GM23338 (cell line): ENCODE data around the gene SLC38A9. TPM values are rescaled to one million over a fixed set of nuclear protein-coding genes. Genes with fewer than 3 reads are reported as not detected.

ENCODE experiments used
- ATAC-seq: fragments of 200-7000 bp; cut with Tn5 transposase; 3 replicates; pipeline ENCODE4 v1.9.1; 2020
- DNase-seq: peaks from one replicate; pipeline ENCODE4 v3.0.0-alpha.2; 2015; ENCODE audit warnings: low spot score
- H2AFZ ChIP-seq: fragments of 200-600 bp; sonication (generic); 2 replicates; pipeline ENCODE4 v1.8.0; 2016; ENCODE audit warnings: antibody characterized with exemption, mild to moderate bottlenecking, moderate library complexity
- H3F3A ChIP-seq: fragments of 200-600 bp; sonication (generic); replicated peaks from 2 replicates; pipeline ENCODE4 v1.8.0; 2017; ENCODE audit warnings: antibody characterized with exemption, mixed run types, low read depth
- H3K27ac ChIP-seq: fragments of 200-600 bp; sonication (generic); 2 replicates; pipeline ENCODE4 v1.6.1; 2016; ENCODE audit warnings: low read depth
- H3K27me3 ChIP-seq: fragments of 200-600 bp; sonication (generic); 2 replicates; pipeline ENCODE4 v1.8.0; 2016; ENCODE audit warnings: mild to moderate bottlenecking, mixed run types, moderate library complexity; ENCODE audit not compliant: insufficient read depth
- H3K36me3 ChIP-seq: fragments of 200-600 bp; sonication (generic); 2 replicates; pipeline ENCODE4 v1.8.0; 2016; ENCODE audit warnings: mild to moderate bottlenecking; ENCODE audit not compliant: insufficient read depth
- H3K4me1 ChIP-seq: fragments of 200-600 bp; sonication (generic); 2 replicates; pipeline ENCODE4 v1.8.0; 2016; ENCODE audit warnings: mild to moderate bottlenecking, moderate library complexity; ENCODE audit not compliant: insufficient read depth
- H3K4me2 ChIP-seq: fragments of 200-600 bp; sonication (generic); 2 replicates; pipeline ENCODE4 v1.7.1; 2017; ENCODE audit warnings: mixed run types
- H3K4me3 ChIP-seq: fragments of 200-600 bp; sonication (generic); 2 replicates; pipeline ENCODE4 v1.6.1; 2016; ENCODE audit warnings: mixed run types
- H3K79me2 ChIP-seq: fragments of 200-600 bp; sonication (generic); replicated peaks from 2 replicates; pipeline ENCODE4 v1.8.0; 2017; ENCODE audit warnings: mild to moderate bottlenecking; ENCODE audit not compliant: insufficient read depth
- H3K9me2 ChIP-seq: fragments of 200-600 bp; sonication (generic); 2 replicates; pipeline ENCODE4 v1.8.0; 2017; ENCODE audit not compliant: insufficient read depth
- H4K20me1 ChIP-seq: fragments of 200-600 bp; sonication (generic); replicated peaks from 2 replicates; pipeline ENCODE4 v1.8.0; 2017; ENCODE audit warnings: mild to moderate bottlenecking; ENCODE audit not compliant: insufficient read depth
- H3K27ac Mint-ChIP-seq: 2 replicates; pipeline ENCODE4 v1.8.0; 2020; ENCODE audit warnings: inconsistent platforms, mild to moderate bottlenecking, moderate library complexity, mixed read lengths
- H3K27me3 Mint-ChIP-seq: 3 replicates; pipeline ENCODE4 v1.8.0; 2022; ENCODE audit warnings: low read depth, mild to moderate bottlenecking, moderate library complexity, mixed read lengths, inconsistent platforms; ENCODE audit not compliant: insufficient read depth, poor library complexity
- H3K36me3 Mint-ChIP-seq: 3 replicates; pipeline ENCODE4 v1.8.0; 2021; ENCODE audit warnings: low read depth, mild to moderate bottlenecking, inconsistent platforms, moderate library complexity, mixed read lengths
- H3K4me1 Mint-ChIP-seq: 3 replicates; pipeline ENCODE4 v1.8.0; 2020; ENCODE audit warnings: mild to moderate bottlenecking, inconsistent platforms, mixed read lengths
- H3K4me3 Mint-ChIP-seq: 3 replicates; pipeline ENCODE4 v1.8.0; 2021; ENCODE audit warnings: moderate library complexity, mild to moderate bottlenecking, inconsistent platforms, mixed read lengths
- H3K9me3 Mint-ChIP-seq: 3 replicates; pipeline ENCODE4 v1.8.0; 2020; ENCODE audit warnings: moderate library complexity, mild to moderate bottlenecking, inconsistent platforms, mixed read lengths
- JUNB ChIP-seq: IDR thresholded peaks from one replicate; pipeline ENCODE4 v1.6.1; 2016; ENCODE audit warnings: antibody characterized with exemption; ENCODE audit not compliant: unreplicated experiment
- NANOG ChIP-seq: IDR thresholded peaks from 2 replicates; pipeline ENCODE4 v1.6.1; 2016; ENCODE audit warnings: antibody characterized with exemption, borderline replicate concordance
- POLR2AphosphoS5 ChIP-seq: IDR thresholded peaks from 2 replicates; pipeline ENCODE4 v1.6.1; 2016; ENCODE audit warnings: antibody characterized with exemption, low read depth
- STAT1 ChIP-seq: IDR thresholded peaks from one replicate; pipeline ENCODE4 v1.6.1; 2016; ENCODE audit warnings: antibody characterized with exemption; ENCODE audit not compliant: unreplicated experiment
- ZNF114 ChIP-seq: fragments of 250-450 bp; sonication (Bioruptor Pico); IDR thresholded peaks from 2 replicates; pipeline ENCODE4 v1.5.0; 2020; ENCODE audit warnings: mild to moderate bottlenecking, moderate library complexity
- ZNF331 ChIP-seq: fragments of 250-450 bp; sonication (Bioruptor Pico); IDR thresholded peaks from 2 replicates; pipeline ENCODE4 v1.5.0; 2020; ENCODE audit warnings: low read depth, mild to moderate bottlenecking, moderate library complexity
- polyA plus RNA-seq: library from polyadenylated mRNA; unstranded; fragments of >200 nt; fragmentation: Nextera tagmentation; extraction: Ambion mirVana; gene quantifications from 2 replicates; pipeline ENCODE4 v1.2.1, GENCODE V29; 2016
- total RNA-seq: library from RNA; depleted of rRNA; stranded (reverse); fragments of >200 nt; shearing (Covaris generic); gene quantifications from 2 replicates; pipeline ENCODE4 v1.2.3, GENCODE V29; 2014
- TF ChIP-seq, protein P1 (sequence below): fragments of 250-450 bp; sonication (Bioruptor Pico); IDR thresholded peaks from 2 replicates; pipeline ENCODE4 v1.5.0; 2020; ENCODE audit warnings: mild to moderate bottlenecking, moderate library complexity
- TF ChIP-seq, protein P2 (sequence below): IDR thresholded peaks from one replicate; pipeline ENCODE4 v1.6.1; 2018; ENCODE audit warnings: antibody characterized with exemption; ENCODE audit not compliant: unreplicated experiment

SLC38A9 gene
- total and polyA plus RNA-seq, 2 experiments from 2014 or later = 30.8 to 64.8 TPM

GRCh38 chr5:55594671-55595070, 117.5 kb downstream of the SLC38A9 start (continued):
- TF ChIP-seq, protein P1, sequence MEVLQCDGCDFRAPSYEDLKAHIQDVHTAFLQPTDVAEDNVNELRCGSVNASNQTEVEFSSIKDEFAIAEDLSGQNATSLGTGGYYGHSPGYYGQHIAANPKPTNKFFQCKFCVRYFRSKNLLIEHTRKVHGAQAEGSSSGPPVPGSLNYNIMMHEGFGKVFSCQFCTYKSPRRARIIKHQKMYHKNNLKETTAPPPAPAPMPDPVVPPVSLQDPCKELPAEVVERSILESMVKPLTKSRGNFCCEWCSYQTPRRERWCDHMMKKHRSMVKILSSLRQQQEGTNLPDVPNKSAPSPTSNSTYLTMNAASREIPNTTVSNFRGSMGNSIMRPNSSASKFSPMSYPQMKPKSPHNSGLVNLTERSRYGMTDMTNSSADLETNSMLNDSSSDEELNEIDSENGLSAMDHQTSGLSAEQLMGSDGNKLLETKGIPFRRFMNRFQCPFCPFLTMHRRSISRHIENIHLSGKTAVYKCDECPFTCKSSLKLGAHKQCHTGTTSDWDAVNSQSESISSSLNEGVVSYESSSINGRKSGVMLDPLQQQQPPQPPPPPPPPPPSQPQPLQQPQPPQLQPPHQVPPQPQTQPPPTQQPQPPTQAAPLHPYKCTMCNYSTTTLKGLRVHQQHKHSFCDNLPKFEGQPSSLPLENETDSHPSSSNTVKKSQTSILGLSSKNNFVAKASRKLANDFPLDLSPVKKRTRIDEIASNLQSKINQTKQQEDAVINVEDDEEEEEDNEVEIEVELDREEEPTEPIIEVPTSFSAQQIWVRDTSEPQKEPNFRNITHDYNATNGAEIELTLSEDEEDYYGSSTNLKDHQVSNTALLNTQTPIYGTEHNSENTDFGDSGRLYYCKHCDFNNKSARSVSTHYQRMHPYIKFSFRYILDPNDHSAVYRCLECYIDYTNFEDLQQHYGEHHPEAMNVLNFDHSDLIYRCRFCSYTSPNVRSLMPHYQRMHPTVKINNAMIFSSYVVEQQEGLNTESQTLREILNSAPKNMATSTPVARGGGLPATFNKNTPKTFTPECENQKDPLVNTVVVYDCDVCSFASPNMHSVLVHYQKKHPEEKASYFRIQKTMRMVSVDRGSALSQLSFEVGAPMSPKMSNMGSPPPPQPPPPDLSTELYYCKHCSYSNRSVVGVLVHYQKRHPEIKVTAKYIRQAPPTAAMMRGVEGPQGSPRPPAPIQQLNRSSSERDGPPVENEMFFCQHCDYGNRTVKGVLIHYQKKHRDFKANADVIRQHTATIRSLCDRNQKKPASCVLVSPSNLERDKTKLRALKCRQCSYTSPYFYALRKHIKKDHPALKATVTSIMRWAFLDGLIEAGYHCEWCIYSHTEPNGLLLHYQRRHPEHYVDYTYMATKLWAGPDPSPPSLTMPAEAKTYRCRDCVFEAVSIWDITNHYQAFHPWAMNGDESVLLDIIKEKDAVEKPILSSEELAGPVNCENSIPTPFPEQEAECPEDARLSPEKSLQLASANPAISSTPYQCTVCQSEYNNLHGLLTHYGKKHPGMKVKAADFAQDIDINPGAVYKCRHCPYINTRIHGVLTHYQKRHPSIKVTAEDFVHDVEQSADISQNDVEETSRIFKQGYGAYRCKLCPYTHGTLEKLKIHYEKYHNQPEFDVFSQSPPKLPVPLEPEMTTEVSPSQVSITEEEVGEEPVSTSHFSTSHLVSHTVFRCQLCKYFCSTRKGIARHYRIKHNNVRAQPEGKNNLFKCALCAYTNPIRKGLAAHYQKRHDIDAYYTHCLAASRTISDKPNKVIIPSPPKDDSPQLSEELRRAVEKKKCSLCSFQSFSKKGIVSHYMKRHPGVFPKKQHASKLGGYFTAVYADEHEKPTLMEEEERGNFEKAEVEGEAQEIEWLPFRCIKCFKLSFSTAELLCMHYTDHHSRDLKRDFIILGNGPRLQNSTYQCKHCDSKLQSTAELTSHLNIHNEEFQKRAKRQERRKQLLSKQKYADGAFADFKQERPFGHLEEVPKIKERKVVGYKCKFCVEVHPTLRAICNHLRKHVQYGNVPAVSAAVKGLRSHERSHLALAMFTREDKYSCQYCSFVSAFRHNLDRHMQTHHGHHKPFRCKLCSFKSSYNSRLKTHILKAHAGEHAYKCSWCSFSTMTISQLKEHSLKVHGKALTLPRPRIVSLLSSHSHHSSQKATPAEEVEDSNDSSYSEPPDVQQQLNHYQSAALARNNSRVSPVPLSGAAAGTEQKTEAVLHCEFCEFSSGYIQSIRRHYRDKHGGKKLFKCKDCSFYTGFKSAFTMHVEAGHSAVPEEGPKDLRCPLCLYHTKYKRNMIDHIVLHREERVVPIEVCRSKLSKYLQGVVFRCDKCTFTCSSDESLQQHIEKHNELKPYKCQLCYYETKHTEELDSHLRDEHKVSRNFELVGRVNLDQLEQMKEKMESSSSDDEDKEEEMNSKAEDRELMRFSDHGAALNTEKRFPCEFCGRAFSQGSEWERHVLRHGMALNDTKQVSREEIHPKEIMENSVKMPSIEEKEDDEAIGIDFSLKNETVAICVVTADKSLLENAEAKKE (CRISPR knock-in tag) = no peak
- TF ChIP-seq ZNF114 = no peak
- TF ChIP-seq NANOG = no peak
- TF ChIP-seq ZNF331 (CRISPR knock-in tag) = no peak

DNA sequence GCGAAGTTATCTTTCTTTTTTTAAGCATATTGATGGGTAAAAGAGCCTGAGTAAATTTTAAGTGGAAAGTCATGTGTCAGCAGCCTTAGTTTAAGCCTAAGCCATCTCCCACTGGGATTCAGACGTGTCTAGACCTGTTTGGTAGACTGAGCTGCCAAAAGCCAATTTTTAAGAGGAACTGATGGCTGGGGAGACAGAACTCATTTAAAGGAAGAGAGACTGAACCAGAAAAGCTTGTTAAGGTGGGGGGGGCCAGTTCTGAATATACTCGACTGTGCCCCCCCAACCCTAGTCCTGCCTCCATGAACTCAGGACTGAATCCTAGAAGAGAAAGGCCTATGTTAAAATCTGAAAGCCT, 119.0 kb downstream of the SLC38A9 start:
- Histone ChIP-seq H3K4me2 (no peak overlapping the region), H3K27ac (no peak overlapping the region), H3K79me2 (no peaks in the 10 kb centered on the region), H4K20me1 (no peaks in the 10 kb centered on the region), H2AFZ (peak overlapping the region; percentile 66), H3F3A (no peaks in the 10 kb centered on the region), H3K27me3 (no peaks in the 10 kb centered on the region), H3K4me1 (no peaks in the 10 kb centered on the region), H3K4me3 (no peak overlapping the region), H3K9me2 (peaks cover 10% of the 10 kb centered on the region; the same call in 1 of the 2 replicates), H3K36me3 (no peaks in the 10 kb centered on the region)
- Mint-ChIP-seq H3K36me3 (no peaks in the 10 kb centered on the region), H3K4me1 (peaks cover 8% of the 10 kb centered on the region; the same call in 2 of the 3 replicates), H3K4me3 (no peak overlapping the region), H3K27ac (no peak overlapping the region), H3K27me3 (peaks cover 5% of the 10 kb centered on the region), H3K9me3 (no peaks in the 10 kb centered on the region)
- DNase-seq (no peak), ATAC-seq (no peak)
- no peak for TF ChIP-seq JUNB
- TF ChIP-seq ZNF331 (CRISPR knock-in tag) = no peak
- TF ChIP-seq, protein P2, sequence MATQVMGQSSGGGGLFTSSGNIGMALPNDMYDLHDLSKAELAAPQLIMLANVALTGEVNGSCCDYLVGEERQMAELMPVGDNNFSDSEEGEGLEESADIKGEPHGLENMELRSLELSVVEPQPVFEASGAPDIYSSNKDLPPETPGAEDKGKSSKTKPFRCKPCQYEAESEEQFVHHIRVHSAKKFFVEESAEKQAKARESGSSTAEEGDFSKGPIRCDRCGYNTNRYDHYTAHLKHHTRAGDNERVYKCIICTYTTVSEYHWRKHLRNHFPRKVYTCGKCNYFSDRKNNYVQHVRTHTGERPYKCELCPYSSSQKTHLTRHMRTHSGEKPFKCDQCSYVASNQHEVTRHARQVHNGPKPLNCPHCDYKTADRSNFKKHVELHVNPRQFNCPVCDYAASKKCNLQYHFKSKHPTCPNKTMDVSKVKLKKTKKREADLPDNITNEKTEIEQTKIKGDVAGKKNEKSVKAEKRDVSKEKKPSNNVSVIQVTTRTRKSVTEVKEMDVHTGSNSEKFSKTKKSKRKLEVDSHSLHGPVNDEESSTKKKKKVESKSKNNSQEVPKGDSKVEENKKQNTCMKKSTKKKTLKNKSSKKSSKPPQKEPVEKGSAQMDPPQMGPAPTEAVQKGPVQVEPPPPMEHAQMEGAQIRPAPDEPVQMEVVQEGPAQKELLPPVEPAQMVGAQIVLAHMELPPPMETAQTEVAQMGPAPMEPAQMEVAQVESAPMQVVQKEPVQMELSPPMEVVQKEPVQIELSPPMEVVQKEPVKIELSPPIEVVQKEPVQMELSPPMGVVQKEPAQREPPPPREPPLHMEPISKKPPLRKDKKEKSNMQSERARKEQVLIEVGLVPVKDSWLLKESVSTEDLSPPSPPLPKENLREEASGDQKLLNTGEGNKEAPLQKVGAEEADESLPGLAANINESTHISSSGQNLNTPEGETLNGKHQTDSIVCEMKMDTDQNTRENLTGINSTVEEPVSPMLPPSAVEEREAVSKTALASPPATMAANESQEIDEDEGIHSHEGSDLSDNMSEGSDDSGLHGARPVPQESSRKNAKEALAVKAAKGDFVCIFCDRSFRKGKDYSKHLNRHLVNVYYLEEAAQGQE = no peak
- TF ChIP-seq STAT1 = no peak
- TF ChIP-seq POLR2AphosphoS5 = no peak
